C4-2B (cell line): Measurements from ENCODE around the gene KLF11.

Experiments used
- ZFX ChIP-seq: fragments of 450-650 bp; IDR thresholded peaks from 2 replicates; pipeline ENCODE4 v1.6.1; 2017
- TF ChIP-seq, protein P1 (sequence below): fragments of 450-650 bp; conservative IDR thresholded peaks from 2 replicates; pipeline ENCODE4 v1.5.1; 2017; ENCODE audit warnings: mild to moderate bottlenecking

DNA sequence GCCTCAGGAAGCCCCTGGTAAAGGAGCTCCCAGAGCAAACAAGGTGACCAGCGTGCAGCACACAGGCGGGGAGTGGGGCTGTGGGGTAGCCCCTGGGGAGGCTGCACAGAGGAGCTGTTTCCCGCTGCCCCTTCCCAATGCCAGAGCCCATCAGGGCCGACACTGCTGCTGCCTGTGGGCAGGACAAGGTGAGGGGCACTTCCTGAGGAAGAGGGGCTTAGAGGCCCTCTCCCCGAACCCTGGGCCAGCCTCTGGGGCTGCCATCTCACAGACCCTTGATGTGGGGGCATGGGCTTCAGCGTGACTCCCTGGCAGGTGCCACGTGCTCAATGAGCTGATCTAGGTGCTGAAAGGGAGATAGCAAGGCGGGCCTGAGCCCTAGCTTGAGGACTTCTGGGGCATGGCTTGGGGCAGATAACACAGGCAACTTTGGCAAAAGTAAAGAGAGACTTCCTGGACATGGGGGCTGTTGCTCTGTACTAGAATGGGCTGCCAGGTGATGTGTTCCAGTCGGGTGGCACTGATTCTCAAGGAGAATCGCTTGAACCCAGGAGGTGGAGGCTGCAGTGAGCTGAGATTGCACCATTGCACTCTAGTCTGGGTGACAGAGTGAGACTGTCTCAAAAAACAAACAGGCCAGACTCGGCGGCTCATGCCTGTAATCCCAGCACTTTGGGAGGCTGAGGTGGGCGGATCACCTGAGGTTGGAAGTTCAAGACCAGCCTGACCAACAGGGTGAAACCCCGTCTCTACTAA, 9.9 kb upstream of the KLF11 start:
- TF ChIP-seq, protein P1, sequence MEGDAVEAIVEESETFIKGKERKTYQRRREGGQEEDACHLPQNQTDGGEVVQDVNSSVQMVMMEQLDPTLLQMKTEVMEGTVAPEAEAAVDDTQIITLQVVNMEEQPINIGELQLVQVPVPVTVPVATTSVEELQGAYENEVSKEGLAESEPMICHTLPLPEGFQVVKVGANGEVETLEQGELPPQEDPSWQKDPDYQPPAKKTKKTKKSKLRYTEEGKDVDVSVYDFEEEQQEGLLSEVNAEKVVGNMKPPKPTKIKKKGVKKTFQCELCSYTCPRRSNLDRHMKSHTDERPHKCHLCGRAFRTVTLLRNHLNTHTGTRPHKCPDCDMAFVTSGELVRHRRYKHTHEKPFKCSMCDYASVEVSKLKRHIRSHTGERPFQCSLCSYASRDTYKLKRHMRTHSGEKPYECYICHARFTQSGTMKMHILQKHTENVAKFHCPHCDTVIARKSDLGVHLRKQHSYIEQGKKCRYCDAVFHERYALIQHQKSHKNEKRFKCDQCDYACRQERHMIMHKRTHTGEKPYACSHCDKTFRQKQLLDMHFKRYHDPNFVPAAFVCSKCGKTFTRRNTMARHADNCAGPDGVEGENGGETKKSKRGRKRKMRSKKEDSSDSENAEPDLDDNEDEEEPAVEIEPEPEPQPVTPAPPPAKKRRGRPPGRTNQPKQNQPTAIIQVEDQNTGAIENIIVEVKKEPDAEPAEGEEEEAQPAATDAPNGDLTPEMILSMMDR, result no peak
- TF ChIP-seq ZFX, result no peak
